GM10248 (cell line): Measurements from ENCODE around the gene SNF8.
"Not testable (repeated sequence)": the region's sequence is repeated elsewhere in the genome, so short reads cannot be mapped to it uniquely, and the experiment has no call there.

Experiments used
- CTCF ChIA-PET: fragments of 300-600 bp; sonication (Branson Sonifier 250); formaldehyde crosslinking; extraction: SDS; loops from one replicate; lab custom pipeline; 2021; ENCODE audit warnings: antibody characterized with exemption; lab: Yijun Ruan, JAX
- POLR2A ChIA-PET: fragments of 350-650 bp; sonication (Branson Sonifier 250); formaldehyde crosslinking; extraction: SDS; loops from one replicate; lab custom pipeline; 2020; ENCODE audit warnings: antibody characterized with exemption; lab: Yijun Ruan, JAX
- DNase-seq: peaks from one replicate; pipeline ENCODE4 v3.0.0; 2012; ENCODE audit errors: extremely low spot score
- CTCF ChIP-seq: IDR thresholded peaks from 2 replicates; pipeline ENCODE4 v1.5.1; 2012; ENCODE audit warnings: mild to moderate bottlenecking, low read depth; ENCODE audit errors: extremely low read depth, missing control alignments, control extremely low read depth

The SNF8 gene

GRCh38 chr17:48961516-48962233, 17.0 kb upstream of the SNF8 start:
- TF ChIP-seq CTCF = no peak
- ChIA-PET CTCF (interaction anchor here (0.8 to 1.6 kb wide), 5 partner anchors 8 to 126 kb away, joined by 3 to 5 read pairs (median 3); no protein-coding TSS in a partner anchor), POLR2A (no interaction called here)
- DNase-seq = no peak

- CTCF ChIA-PET = interaction anchor here (0.6 to 1.6 kb wide), 4 partner anchors 8 to 271 kb away, joined by 3 to 4 read pairs (median 3); no protein-coding TSS in a partner anchor
- no peak for DNase-seq
- POLR2A ChIA-PET = no interaction called here
- TF ChIP-seq CTCF = no peak
Measured at GRCh38 chr17:48960834-48961515, 16.3 kb upstream of the SNF8 start.

GRCh38 chr17:48954300-48954755, 9.7 kb upstream of the SNF8 start:
- CTCF ChIA-PET = interaction anchor here (0.9 to 1.1 kb wide), 3 partner anchors 13 to 67 kb away, joined by 3 to 4 read pairs (median 3); partner anchors contain the start of gene GIP

GRCh38 chr17:48952904-48953303, 8.3 kb upstream of the SNF8 start:
- CTCF ChIA-PET = interaction anchor here (0.7 to 1.6 kb wide), 5 partner anchors 69 to 273 kb away, joined by 3 to 6 read pairs (median 3); no protein-coding TSS in a partner anchor
- POLR2A ChIA-PET = interaction anchor here (0.6 kb wide), 1 partner anchor 101 kb away, joined by 3 read pairs; no protein-coding TSS in a partner anchor
- no peak for TF ChIP-seq CTCF
- peak; percentile 44 for DNase-seq

More at GRCh38 chr17:48954300-48954755, 9.7 kb upstream of the SNF8 start:
- peak; percentile 38 for TF ChIP-seq CTCF
- POLR2A ChIA-PET = no interaction called here
- DNase-seq = no peak

- DNase-seq = no peak
- TF ChIP-seq CTCF = no peak
- ChIA-PET POLR2A (no interaction called here), CTCF (interaction anchor here (1.8 to 1.9 kb wide), 2 partner anchors 9 to 73 kb away, joined by 4 to 5 read pairs; no protein-coding TSS in a partner anchor)
Measured at GRCh38 chr17:48951572-48951971, 6.9 kb upstream of the SNF8 start.

GRCh38 chr17:48945261-48945651, 614 bp upstream of the SNF8 start:
- DNase-seq = not testable (repeated sequence)
- ChIA-PET CTCF (interaction anchor here (1.4 to 1.9 kb wide), 3 partner anchors 13 to 66 kb away, joined by 3 to 4 read pairs (median 3); no protein-coding TSS in a partner anchor), POLR2A (interaction anchor here (0.6 to 1.0 kb wide), 2 partner anchors 53 to 134 kb away, joined by 3 read pairs; partner anchors contain the start of gene ATP5MC1)

GRCh38 chr17:48933035-48933434, 11.6 kb downstream of the SNF8 start:
- ChIA-PET CTCF (interaction anchor here (0.7 to 1.6 kb wide), 3 partner anchors 9 to 254 kb away, joined by 4 to 5 read pairs (median 4); no protein-coding TSS in a partner anchor), POLR2A (interaction anchor here (1.9 kb wide), 1 partner anchor 18 kb away, joined by 5 read pairs; no protein-coding TSS in a partner anchor)
- TF ChIP-seq CTCF = no peak
- DNase-seq = no peak
